HepG2 (cell line): ENCODE data around the gene ZNF777. TPM values are rescaled to one million over a fixed set of nuclear protein-coding genes. Genes with fewer than 3 reads are reported as not detected.

Experiments
- CCDC6 ChIP-seq: sonication (generic); formaldehyde crosslinking; IDR thresholded peaks from 2 replicates; pipeline ENCODE4 v1.8.1; 2022; ENCODE audit warnings: mild to moderate bottlenecking, missing genetic modification reagents, moderate library complexity
- DMAP1 ChIP-seq: IDR thresholded peaks from 2 replicates; pipeline ENCODE4 v1.6.1; 2016
- GTF3A ChIP-seq: sonication (generic); formaldehyde crosslinking; conservative IDR thresholded peaks from 2 replicates; pipeline ENCODE4 v1.4.0; 2020; ENCODE audit warnings: mild to moderate bottlenecking, missing genetic modification reagents
- LCORL ChIP-seq, 2 experiments: fragments of 450-650 bp in 1 of 2; sonication (generic) in 1 of 2; formaldehyde crosslinking in 1 of 2; IDR thresholded peaks; 2 replicates each; pipeline versions ENCODE4 v1.5.0 to v1.6.1; 2017 to 2020; ENCODE audit warnings: antibody characterized with exemption in 1 of 2, missing genetic modification reagents in 1 of 2
- NR2F2 ChIP-seq: IDR thresholded peaks from 2 replicates; pipeline ENCODE4 v1.6.1; 2012; ENCODE audit warnings: low read depth, inconsistent platforms, borderline replicate concordance
- POLR2AphosphoS2 ChIP-seq: IDR thresholded peaks from 2 replicates; pipeline ENCODE4 v1.6.1; 2011; ENCODE audit warnings: low read depth, low read length, improper control_type of control experiment
- SETDB1 ChIP-seq: sonication (generic); formaldehyde crosslinking; IDR thresholded peaks from 2 replicates; pipeline ENCODE4 v1.5.1; 2020; ENCODE audit warnings: missing genetic modification reagents, mild to moderate bottlenecking, borderline replicate concordance
- U2AF2 ChIP-seq: fragments of 200-400 bp; formaldehyde crosslinking; IDR thresholded peaks from 2 replicates; pipeline ENCODE4 v1.6.1; 2017; ENCODE audit warnings: low read depth, mild to moderate bottlenecking, low read length
- ZNF274 ChIP-seq: sonication (generic); formaldehyde crosslinking; IDR thresholded peaks from 2 replicates; pipeline ENCODE4 v1.5.1; 2020; ENCODE audit warnings: mild to moderate bottlenecking, missing genetic modification reagents
- ZNF30 ChIP-seq: sonication (generic); formaldehyde crosslinking; IDR thresholded peaks from 2 replicates; pipeline ENCODE4 v1.5.0; 2020; ENCODE audit warnings: mild to moderate bottlenecking, missing genetic modification reagents
- ZNF547 ChIP-seq: sonication (generic); formaldehyde crosslinking; IDR thresholded peaks from 2 replicates; pipeline ENCODE4 v1.5.1; 2020; ENCODE audit warnings: mild to moderate bottlenecking, missing genetic modification reagents
- ZNF670 ChIP-seq: sonication (generic); formaldehyde crosslinking; IDR thresholded peaks from 2 replicates; pipeline ENCODE4 v1.8.0; 2022; ENCODE audit warnings: mild to moderate bottlenecking, missing genetic modification reagents, borderline replicate concordance
- ZNF788 ChIP-seq: sonication (generic); formaldehyde crosslinking; IDR thresholded peaks from 2 replicates; pipeline ENCODE4 v1.5.0; 2020; ENCODE audit warnings: mild to moderate bottlenecking, missing genetic modification reagents, borderline replicate concordance
- ZSCAN21 ChIP-seq: sonication (generic); formaldehyde crosslinking; IDR thresholded peaks from 2 replicates; pipeline ENCODE4 v1.8.0; 2022; ENCODE audit warnings: mild to moderate bottlenecking, missing genetic modification reagents, moderate library complexity, borderline replicate concordance
- ZSCAN25 ChIP-seq: sonication (generic); formaldehyde crosslinking; IDR thresholded peaks from 2 replicates; pipeline ENCODE4 v1.8.0; 2022; ENCODE audit warnings: mild to moderate bottlenecking, missing genetic modification reagents
- polyA plus RNA-seq, 8 experiments: library from polyadenylated mRNA; depleted of rRNA in 3 of 8; stranded (reverse) in 7 of 8; unstranded in 1 of 8; fragments of >200 nt; fragmentation: Illumina TruSeq in 4 of 8; extraction: Trizol in 4 of 8; gene quantifications; 2 replicates each; pipeline versions ENCODE4 v1.2.1 to v1.2.3, GENCODE V29; 2011 to 2016; ENCODE audit warnings: low read depth in 4 of 8, missing spikeins in 1 of 8, mixed read lengths in 1 of 8; ENCODE audit not compliant: insufficient read depth in 1 of 8
- total RNA-seq, 5 experiments: library from RNA; depleted of rRNA; stranded (reverse); fragments of >200 nt; fragmentation: Illumina TruSeq; extraction: Trizol; gene quantifications; 2 replicates each; pipeline ENCODE4 v1.2.3, GENCODE V29; 2016; ENCODE audit warnings: low read depth in 1 of 5
- TF ChIP-seq, protein P1 (sequence below): sonication (generic); formaldehyde crosslinking; IDR thresholded peaks from 2 replicates; pipeline ENCODE4 v1.4.0; 2020; ENCODE audit warnings: mild to moderate bottlenecking, missing genetic modification reagents
- TF ChIP-seq, protein P2 (sequence below): sonication (generic); formaldehyde crosslinking; IDR thresholded peaks from 2 replicates; pipeline ENCODE4; 2020; ENCODE audit warnings: missing genetic modification reagents, mild to moderate bottlenecking, borderline replicate concordance
- TF ChIP-seq, protein P3 (sequence below): sonication (generic); formaldehyde crosslinking; IDR thresholded peaks from 2 replicates; pipeline ENCODE4 v1.4.0; 2020; ENCODE audit warnings: missing genetic modification reagents

The ZNF777 gene
- total and polyA plus RNA-seq, 2 of the 13 experiments (the other 11 are each of a cell fraction or from before 2014, with no cell fraction given): 3.8 to 6.0 TPM

DNA sequence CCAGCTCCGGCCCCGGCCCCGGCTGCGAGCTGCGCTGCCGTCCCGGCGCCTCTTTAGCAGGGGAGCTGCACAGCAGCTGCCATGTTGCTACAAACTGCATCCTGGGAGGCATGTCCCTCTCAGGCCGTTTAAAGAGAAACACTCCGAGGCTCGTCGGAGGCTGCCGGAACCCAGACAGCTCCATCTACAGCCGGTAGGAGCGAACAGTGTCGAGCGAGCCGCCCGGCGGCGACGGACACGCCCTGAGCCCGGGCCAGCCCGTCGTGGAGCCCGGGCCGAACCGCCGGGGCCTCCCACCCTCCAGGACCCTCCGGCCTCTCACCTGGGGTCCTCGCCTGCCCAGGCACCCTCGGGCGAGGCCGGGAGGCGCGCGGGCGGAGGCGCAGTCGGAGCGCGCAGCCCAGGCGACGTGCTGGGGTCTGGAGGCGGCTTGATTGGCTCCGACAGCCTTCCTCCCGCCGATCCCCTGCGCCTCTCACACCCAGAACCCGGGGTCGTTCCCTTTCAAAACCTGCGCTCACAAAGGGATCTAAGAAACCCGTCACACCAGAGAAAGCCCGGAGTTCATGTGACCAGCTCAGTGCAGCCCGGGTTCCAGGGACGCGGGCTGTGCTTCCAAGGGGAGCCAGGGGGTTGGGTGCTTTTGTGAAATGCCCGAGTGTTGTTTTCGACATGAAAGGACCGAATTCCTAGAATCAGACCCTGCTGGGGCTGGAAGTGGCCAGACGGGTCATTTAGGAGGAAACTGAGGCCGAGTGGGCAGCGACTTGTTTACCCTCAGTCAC, at the start of gene ZNF777 (continued):
- TF ChIP-seq, protein P1, sequence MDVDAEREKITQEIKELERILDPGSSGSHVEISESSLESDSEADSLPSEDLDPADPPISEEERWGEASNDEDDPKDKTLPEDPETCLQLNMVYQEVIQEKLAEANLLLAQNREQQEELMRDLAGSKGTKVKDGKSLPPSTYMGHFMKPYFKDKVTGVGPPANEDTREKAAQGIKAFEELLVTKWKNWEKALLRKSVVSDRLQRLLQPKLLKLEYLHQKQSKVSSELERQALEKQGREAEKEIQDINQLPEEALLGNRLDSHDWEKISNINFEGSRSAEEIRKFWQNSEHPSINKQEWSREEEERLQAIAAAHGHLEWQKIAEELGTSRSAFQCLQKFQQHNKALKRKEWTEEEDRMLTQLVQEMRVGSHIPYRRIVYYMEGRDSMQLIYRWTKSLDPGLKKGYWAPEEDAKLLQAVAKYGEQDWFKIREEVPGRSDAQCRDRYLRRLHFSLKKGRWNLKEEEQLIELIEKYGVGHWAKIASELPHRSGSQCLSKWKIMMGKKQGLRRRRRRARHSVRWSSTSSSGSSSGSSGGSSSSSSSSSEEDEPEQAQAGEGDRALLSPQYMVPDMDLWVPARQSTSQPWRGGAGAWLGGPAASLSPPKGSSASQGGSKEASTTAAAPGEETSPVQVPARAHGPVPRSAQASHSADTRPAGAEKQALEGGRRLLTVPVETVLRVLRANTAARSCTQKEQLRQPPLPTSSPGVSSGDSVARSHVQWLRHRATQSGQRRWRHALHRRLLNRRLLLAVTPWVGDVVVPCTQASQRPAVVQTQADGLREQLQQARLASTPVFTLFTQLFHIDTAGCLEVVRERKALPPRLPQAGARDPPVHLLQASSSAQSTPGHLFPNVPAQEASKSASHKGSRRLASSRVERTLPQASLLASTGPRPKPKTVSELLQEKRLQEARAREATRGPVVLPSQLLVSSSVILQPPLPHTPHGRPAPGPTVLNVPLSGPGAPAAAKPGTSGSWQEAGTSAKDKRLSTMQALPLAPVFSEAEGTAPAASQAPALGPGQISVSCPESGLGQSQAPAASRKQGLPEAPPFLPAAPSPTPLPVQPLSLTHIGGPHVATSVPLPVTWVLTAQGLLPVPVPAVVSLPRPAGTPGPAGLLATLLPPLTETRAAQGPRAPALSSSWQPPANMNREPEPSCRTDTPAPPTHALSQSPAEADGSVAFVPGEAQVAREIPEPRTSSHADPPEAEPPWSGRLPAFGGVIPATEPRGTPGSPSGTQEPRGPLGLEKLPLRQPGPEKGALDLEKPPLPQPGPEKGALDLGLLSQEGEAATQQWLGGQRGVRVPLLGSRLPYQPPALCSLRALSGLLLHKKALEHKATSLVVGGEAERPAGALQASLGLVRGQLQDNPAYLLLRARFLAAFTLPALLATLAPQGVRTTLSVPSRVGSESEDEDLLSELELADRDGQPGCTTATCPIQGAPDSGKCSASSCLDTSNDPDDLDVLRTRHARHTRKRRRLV (CRISPR knock-in tag): no peak
- TF ChIP-seq CCDC6 (no peak), ZSCAN21 (CRISPR knock-in tag) (0 out of 2 replicates have a peak, but pooled peaks have one; percentile 32), DMAP1 (CRISPR knock-in tag) (peak; percentile 69; the same call in 1 of the 2 replicates), ZNF788 (CRISPR knock-in tag) (peak; percentile 28; the same call in 1 of the 2 replicates), NR2F2 (no peak), ZNF274 (CRISPR knock-in tag) (peak; percentile 62; the same call in 1 of the 2 replicates), POLR2AphosphoS2 (no peak), ZNF30 (CRISPR knock-in tag) (no peak), SETDB1 (CRISPR knock-in tag) (no peak), ZNF670 (CRISPR knock-in tag) (no peak), LCORL (IDR thresholded peaks at IDR 0.05) (no peak), LCORL (CRISPR knock-in tag; IDR thresholded peaks at IDR 0.05) (peak; percentile 51; the same call in 1 of the 2 replicates), ZNF547 (CRISPR knock-in tag) (peak; percentile 78), U2AF2 (no peak), ZSCAN25 (CRISPR knock-in tag) (no peak; the same call in 1 of the 2 replicates), GTF3A (no peak)
- TF ChIP-seq, protein P2, sequence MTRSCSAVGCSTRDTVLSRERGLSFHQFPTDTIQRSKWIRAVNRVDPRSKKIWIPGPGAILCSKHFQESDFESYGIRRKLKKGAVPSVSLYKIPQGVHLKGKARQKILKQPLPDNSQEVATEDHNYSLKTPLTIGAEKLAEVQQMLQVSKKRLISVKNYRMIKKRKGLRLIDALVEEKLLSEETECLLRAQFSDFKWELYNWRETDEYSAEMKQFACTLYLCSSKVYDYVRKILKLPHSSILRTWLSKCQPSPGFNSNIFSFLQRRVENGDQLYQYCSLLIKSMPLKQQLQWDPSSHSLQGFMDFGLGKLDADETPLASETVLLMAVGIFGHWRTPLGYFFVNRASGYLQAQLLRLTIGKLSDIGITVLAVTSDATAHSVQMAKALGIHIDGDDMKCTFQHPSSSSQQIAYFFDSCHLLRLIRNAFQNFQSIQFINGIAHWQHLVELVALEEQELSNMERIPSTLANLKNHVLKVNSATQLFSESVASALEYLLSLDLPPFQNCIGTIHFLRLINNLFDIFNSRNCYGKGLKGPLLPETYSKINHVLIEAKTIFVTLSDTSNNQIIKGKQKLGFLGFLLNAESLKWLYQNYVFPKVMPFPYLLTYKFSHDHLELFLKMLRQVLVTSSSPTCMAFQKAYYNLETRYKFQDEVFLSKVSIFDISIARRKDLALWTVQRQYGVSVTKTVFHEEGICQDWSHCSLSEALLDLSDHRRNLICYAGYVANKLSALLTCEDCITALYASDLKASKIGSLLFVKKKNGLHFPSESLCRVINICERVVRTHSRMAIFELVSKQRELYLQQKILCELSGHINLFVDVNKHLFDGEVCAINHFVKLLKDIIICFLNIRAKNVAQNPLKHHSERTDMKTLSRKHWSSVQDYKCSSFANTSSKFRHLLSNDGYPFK (CRISPR knock-in tag): 0 out of 2 replicates have a peak, but pooled peaks have one; percentile 24
- TF ChIP-seq, protein P3, sequence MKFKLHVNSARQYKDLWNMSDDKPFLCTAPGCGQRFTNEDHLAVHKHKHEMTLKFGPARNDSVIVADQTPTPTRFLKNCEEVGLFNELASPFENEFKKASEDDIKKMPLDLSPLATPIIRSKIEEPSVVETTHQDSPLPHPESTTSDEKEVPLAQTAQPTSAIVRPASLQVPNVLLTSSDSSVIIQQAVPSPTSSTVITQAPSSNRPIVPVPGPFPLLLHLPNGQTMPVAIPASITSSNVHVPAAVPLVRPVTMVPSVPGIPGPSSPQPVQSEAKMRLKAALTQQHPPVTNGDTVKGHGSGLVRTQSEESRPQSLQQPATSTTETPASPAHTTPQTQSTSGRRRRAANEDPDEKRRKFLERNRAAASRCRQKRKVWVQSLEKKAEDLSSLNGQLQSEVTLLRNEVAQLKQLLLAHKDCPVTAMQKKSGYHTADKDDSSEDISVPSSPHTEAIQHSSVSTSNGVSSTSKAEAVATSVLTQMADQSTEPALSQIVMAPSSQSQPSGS: peak; percentile 37; the same call in 1 of the 2 replicates
